Kidney (tissue), 14 donors: ENCODE results near the gene PACS2. TPM values are rescaled to one million over a fixed set of nuclear protein-coding genes. Genes with fewer than 3 reads are reported as not detected.

ENCODE experiments used
- DNase-seq, 5 donors: peaks; one replicate each; pipeline ENCODE4 v3.0.0-alpha.2; 2013 to 2020
- FAIRE-seq: peaks from 2 replicates; lab custom pipeline; 2012; peaks lifted over from hg19 to GRCh38; lab: Jason Lieb, UNC
- H3K27ac ChIP-seq, 2 donors: one replicate each; pipeline ENCODE4 v1.7.0; 2013; ENCODE audit warnings: low read depth in 2 of 2, low read length in 2 of 2, inconsistent platforms in 1 of 2
- H3K27me3 ChIP-seq: one replicate; pipeline ENCODE4 v1.7.1; 2013; ENCODE audit warnings: low read length, inconsistent platforms; ENCODE audit not compliant: control insufficient read depth, insufficient read depth
- H3K36me3 ChIP-seq, 3 donors: one replicate each; pipeline versions ENCODE4 v1.7.0 to v1.7.1; 2013; ENCODE audit warnings: low read length in 3 of 3, control low read depth in 1 of 3, inconsistent platforms in 1 of 3; ENCODE audit not compliant: insufficient read depth in 3 of 3, control insufficient read depth in 2 of 3
- H3K4me1 ChIP-seq, 3 donors: one replicate each; pipeline versions ENCODE4 v1.7.0 to v1.7.1; 2013; ENCODE audit warnings: low read length in 3 of 3, inconsistent platforms in 1 of 3, low read depth in 1 of 3; ENCODE audit not compliant: control insufficient read depth in 2 of 3, insufficient read depth in 2 of 3
- H3K4me3 ChIP-seq, 3 donors: one replicate each; pipeline versions ENCODE4 v1.7.0 to v1.8.1; 2013; ENCODE audit warnings: low read length in 3 of 3, control low read depth in 1 of 3, inconsistent platforms in 1 of 3
- H3K9ac ChIP-seq, 3 donors: one replicate each; pipeline versions ENCODE4 v1.7.0 to v1.7.1; 2013; ENCODE audit warnings: low read length in 3 of 3, control low read depth in 1 of 3, inconsistent platforms in 1 of 3
- H3K9me3 ChIP-seq, 3 donors: one replicate each; pipeline versions ENCODE4 v1.7.0 to v1.7.1; 2013; ENCODE audit warnings: low read length in 3 of 3, control low read depth in 1 of 3, inconsistent platforms in 1 of 3; ENCODE audit not compliant: control insufficient read depth in 2 of 3, insufficient read depth in 1 of 3
- intact Hi-C: fragments of 100-400 bp; cut with DNase I; formaldehyde crosslinking; loops from one replicate; pipeline ENCODE4 v1.11.1; 2022
- polyA plus RNA-seq: library from polyadenylated mRNA; stranded (reverse); fragments of 350-450 nt; fragmentation: Illumina TruSeq; extraction: RNeasy Lipid Tissue Mini Kit (QIAGEN cat#74804); gene quantifications from one replicate; pipeline ENCODE4 v1.2.3, GENCODE V29; 2014; ENCODE audit warnings: low read depth, low replicate concordance; ENCODE audit not compliant: insufficient read depth
- total RNA-seq: library from RNA; stranded (reverse); fragmentation: NEBNext Ultra II Directional; extraction: Animal tissue kit (Norgen Biotek cat#: 25700); gene quantifications from one replicate; pipeline ENCODE4 v1.2.1, GENCODE V29; 2021
- TF ChIP-seq, protein P1 (sequence below): IDR thresholded peaks from 3 replicates; pipeline ENCODE4 v1.5.1; 2012; ENCODE audit warnings: mild to moderate bottlenecking, moderate library complexity, borderline replicate concordance; ENCODE audit not compliant: insufficient read depth; ENCODE audit errors: extremely low read depth
- donor health status: control.
- donor health status: control.
- donor health status: control.
- donor health status: control.
- donor health status: control.
- donor health status: DM: yes; HTN: yes; CAD: no.
- donor health status: Normal renal cell carcinoma (clear cell type).

PACS2 gene
- total and polyA plus RNA-seq, 2 donors from 2014 or later = 35.7 to 83.9 TPM

DNA sequence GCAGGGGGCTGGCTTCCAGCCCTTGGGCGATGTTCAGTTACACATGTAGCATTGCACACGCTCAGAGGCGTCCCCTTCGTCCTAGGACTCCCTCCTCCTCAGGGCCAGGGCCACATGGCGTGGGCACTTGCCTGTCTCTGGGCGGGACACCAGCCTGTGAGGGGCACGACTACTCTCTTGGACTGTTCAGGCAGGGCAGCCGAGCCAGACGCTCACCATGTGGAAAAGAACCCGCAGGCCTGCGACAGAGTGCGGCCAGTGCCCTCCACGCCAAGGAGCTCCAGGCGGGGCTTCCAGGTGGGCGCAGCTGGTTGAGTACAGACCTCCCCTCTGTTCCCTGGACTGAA is 126.0 kb downstream of the PACS2 start:
- peaks cover 0 to 2% (median 2%) of the 10 kb centered on the region in 3 donors for H3K36me3 ChIP-seq
- H3K9ac ChIP-seq = no peak overlapping the region
- TF ChIP-seq, protein P1, sequence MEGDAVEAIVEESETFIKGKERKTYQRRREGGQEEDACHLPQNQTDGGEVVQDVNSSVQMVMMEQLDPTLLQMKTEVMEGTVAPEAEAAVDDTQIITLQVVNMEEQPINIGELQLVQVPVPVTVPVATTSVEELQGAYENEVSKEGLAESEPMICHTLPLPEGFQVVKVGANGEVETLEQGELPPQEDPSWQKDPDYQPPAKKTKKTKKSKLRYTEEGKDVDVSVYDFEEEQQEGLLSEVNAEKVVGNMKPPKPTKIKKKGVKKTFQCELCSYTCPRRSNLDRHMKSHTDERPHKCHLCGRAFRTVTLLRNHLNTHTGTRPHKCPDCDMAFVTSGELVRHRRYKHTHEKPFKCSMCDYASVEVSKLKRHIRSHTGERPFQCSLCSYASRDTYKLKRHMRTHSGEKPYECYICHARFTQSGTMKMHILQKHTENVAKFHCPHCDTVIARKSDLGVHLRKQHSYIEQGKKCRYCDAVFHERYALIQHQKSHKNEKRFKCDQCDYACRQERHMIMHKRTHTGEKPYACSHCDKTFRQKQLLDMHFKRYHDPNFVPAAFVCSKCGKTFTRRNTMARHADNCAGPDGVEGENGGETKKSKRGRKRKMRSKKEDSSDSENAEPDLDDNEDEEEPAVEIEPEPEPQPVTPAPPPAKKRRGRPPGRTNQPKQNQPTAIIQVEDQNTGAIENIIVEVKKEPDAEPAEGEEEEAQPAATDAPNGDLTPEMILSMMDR = no peak
- H3K27ac ChIP-seq = no peak overlapping the region
- H3K9me3 ChIP-seq = no peaks in the 10 kb centered on the region
- no peaks in the 10 kb centered on the region for H3K4me1 ChIP-seq
- no peak overlapping the region for H3K4me3 ChIP-seq
- FAIRE-seq (no peak), DNase-seq (peak in 1 of 5 donors; percentile 64)
- intact Hi-C loops = no loop called here
- no peaks in the 10 kb centered on the region for H3K27me3 ChIP-seq

DNA sequence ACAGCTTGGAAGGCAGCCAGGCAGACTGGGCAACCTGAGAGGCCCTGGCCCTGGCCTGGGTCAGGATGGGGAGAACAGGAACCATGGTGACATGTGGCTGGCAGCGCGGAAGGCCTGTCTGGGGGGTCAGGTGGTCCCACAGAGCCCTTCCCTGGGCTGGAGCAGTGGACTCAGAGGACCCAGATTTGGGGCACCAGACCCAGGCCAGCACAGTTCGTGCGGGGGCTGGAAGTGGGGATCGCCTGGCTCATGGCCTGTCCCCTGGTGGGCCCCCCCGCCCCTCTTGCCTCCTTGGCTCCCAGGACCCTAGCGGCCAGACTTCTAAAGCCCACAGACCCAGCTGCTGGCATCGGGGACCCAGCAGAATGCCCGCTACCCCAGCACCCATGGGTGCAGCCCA is 126.4 kb downstream of the PACS2 start:
- no peak overlapping the region for H3K4me3 ChIP-seq
- FAIRE-seq (no peak), DNase-seq (peak in 1 of 5 donors; percentile 64)
- H3K9me3 ChIP-seq = no peaks in the 10 kb centered on the region
- no peak overlapping the region for H3K9ac ChIP-seq
- H3K4me1 ChIP-seq = no peaks in the 10 kb centered on the region
- H3K27ac ChIP-seq = no peak overlapping the region
- H3K27me3 ChIP-seq = no peaks in the 10 kb centered on the region
- TF ChIP-seq, protein P1 = no peak
- intact Hi-C loops = no loop called here
- peaks cover 0 to 2% (median 2%) of the 10 kb centered on the region in 3 donors for H3K36me3 ChIP-seq

DNA sequence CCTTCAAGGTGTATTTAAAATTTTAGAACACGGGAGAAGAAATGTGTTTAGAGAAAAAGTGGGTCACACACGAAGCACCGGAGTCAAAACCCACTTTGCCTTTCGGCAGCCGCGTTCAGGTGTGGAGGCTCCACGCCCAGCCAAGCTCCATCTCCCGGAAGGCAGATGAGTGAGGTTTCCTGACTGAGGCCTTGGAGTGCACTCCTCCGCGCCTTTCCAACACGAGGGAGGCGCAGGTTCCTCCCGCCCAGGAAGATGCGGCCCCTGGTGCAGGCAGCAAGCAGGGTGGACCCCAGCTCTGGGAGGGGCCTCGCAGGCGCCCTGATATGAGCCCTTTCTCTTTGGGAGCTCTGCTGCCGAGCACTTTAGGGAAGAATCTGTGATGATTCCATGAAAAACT is 127.6 kb downstream of the PACS2 start:
- peaks cover 0 to 2% (median 2%) of the 10 kb centered on the region in 3 donors for H3K36me3 ChIP-seq

More for the DNA sequence above, 127.6 kb downstream of the PACS2 start:
- Histone ChIP-seq H3K9me3 (no peaks in the 10 kb centered on the region), H3K4me3 (no peak overlapping the region), H3K27me3 (no peaks in the 10 kb centered on the region), H3K27ac (no peak overlapping the region), H3K9ac (no peak overlapping the region), H3K4me1 (no peaks in the 10 kb centered on the region)
- no peak for DNase-seq
- intact Hi-C loops = no loop called here
- no peak for FAIRE-seq
- TF ChIP-seq, protein P1 = no peak
